Measurements from ENCODE around the gene HRH1.

HRH1 gene

GRCh38 chr3:11156026-11156410 is 1.7 kb downstream of the HRH1 start:
- Histone ChIP-seq H3K9ac (ENCODE audit: low read length) (no peak overlapping the region), H3K9me2 (ENCODE audit: low read depth, low read length) (no peaks in the 10 kb centered on the region), H3K27me3 (ENCODE audit: insufficient read depth, low read length) (no peaks in the 10 kb centered on the region), H3F3A (ENCODE audit: insufficient read depth, low read length) (no peaks in the 10 kb centered on the region), H3K27ac (ENCODE audit: low read depth, low read length, poor library complexity, severe bottlenecking) (no peak overlapping the region), H3K4me1 (ENCODE audit: insufficient read depth, low read length, severe bottlenecking) (no peaks in the 10 kb centered on the region), H3K4me2 (ENCODE audit: low read length) (no peak overlapping the region), H3K4me3 (ENCODE audit: low read depth, low read length, poor library complexity, severe bottlenecking) (no peak overlapping the region), H3K36me3 (ENCODE audit: insufficient read depth, low read length) (no peaks in the 10 kb centered on the region), H2AFZ (ENCODE audit: low read length) (no peak overlapping the region), H4K20me1 (ENCODE audit: insufficient read depth, low read length) (no peaks in the 10 kb centered on the region), H3K79me2 (ENCODE audit: insufficient read depth, low read length) (no peaks in the 10 kb centered on the region), H3K9me3 (ENCODE audit: low read length) (no peaks in the 10 kb centered on the region)
- no peak for TF ChIP-seq EZH2 (IDR thresholded peaks at IDR 0.05; ENCODE audit: borderline replicate concordance, low read length)
- TF ChIP-seq CTCF (IDR thresholded peaks at IDR 0.05; ENCODE audit: low read length), result no peak

DNA sequence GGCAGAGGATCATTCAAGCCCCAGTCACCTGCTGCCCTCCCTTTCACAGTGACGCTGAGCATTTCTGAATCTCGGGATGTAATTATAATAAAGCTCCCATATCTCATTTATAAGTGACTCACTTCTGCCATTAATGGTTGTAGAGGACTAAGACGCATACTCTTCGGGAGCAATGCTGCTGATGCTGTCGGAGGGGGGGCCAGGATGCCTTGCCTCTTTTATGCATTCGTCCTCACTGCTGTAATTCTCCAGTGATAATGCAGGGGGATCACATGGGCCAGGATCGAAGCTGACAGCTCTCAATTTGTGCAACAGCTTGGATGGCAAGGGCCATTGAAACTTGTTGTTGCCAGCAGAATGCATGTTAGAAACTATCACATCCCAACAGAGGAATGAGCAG is 3.1 kb downstream of the HRH1 start:
- H3F3A ChIP-seq (ENCODE audit: insufficient read depth, low read length), result no peaks in the 10 kb centered on the region
- no peaks in the 10 kb centered on the region for H3K9me3 ChIP-seq (ENCODE audit: low read length)
- no peaks in the 10 kb centered on the region for H3K9me2 ChIP-seq (ENCODE audit: low read depth, low read length)
- no peaks in the 10 kb centered on the region for H3K79me2 ChIP-seq (ENCODE audit: insufficient read depth, low read length)
- no peak overlapping the region for H3K4me3 ChIP-seq (ENCODE audit: low read depth, low read length, poor library complexity, severe bottlenecking)
- no peak overlapping the region for H3K9ac ChIP-seq (ENCODE audit: low read length)
- no peaks in the 10 kb centered on the region for H3K4me1 ChIP-seq (ENCODE audit: insufficient read depth, low read length, severe bottlenecking)
- no peak overlapping the region for H2AFZ ChIP-seq (ENCODE audit: low read length)
- 0 out of 2 replicates have a peak, but pooled peaks cover 6% of the 10 kb centered on the region for H3K27me3 ChIP-seq (ENCODE audit: insufficient read depth, low read length)
- H3K27ac ChIP-seq (ENCODE audit: low read depth, low read length, poor library complexity, severe bottlenecking), result no peak overlapping the region
- H3K36me3 ChIP-seq (ENCODE audit: insufficient read depth, low read length), result no peaks in the 10 kb centered on the region
- H4K20me1 ChIP-seq (ENCODE audit: insufficient read depth, low read length), result no peaks in the 10 kb centered on the region
- no peak for TF ChIP-seq EZH2 (IDR thresholded peaks at IDR 0.05; ENCODE audit: borderline replicate concordance, low read length)
- no peak for TF ChIP-seq CTCF (IDR thresholded peaks at IDR 0.05; ENCODE audit: low read length)
- H3K4me2 ChIP-seq (ENCODE audit: low read length), result no peak overlapping the region

DNA sequence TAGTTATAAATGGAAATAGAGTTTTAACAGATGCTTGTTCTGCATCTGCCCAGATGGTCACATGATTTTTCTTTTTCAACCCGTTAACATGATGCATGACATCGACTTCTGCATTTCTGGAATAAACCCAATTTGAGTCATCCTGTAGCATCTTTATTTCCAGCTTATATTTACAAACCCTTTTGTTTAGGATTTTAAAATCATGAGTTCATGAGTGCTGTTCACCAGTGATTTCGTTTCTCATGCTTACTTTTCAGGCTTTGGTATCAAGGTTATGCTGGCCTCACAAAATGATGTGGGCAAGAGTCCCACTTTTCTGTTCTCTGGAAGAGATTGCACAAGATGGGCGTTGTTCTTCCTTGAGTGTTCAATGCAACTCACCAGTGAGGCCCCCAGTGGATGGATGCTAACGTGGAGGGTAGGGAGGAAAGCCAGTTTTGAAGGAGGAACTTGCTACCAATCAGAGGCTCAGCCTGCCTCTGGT is 5.2 kb downstream of the HRH1 start:
- H3K4me2 ChIP-seq (ENCODE audit: low read length), result no peak overlapping the region
- TF ChIP-seq CTCF (IDR thresholded peaks at IDR 0.05; ENCODE audit: low read length), result no peak
- no peak for TF ChIP-seq EZH2 (IDR thresholded peaks at IDR 0.05; ENCODE audit: borderline replicate concordance, low read length)
- H3K27me3 ChIP-seq (ENCODE audit: insufficient read depth, low read length), result 0 out of 2 replicates have a peak, but pooled peaks cover 6% of the 10 kb centered on the region
- H2AFZ ChIP-seq (ENCODE audit: low read length), result no peak overlapping the region
- no peaks in the 10 kb centered on the region for H3K79me2 ChIP-seq (ENCODE audit: insufficient read depth, low read length)
- no peaks in the 10 kb centered on the region for H3K4me1 ChIP-seq (ENCODE audit: insufficient read depth, low read length, severe bottlenecking)
- H3K9me2 ChIP-seq (ENCODE audit: low read depth, low read length), result no peaks in the 10 kb centered on the region
- no peak overlapping the region for H3K9ac ChIP-seq (ENCODE audit: low read length)
- H3K27ac ChIP-seq (ENCODE audit: low read depth, low read length, poor library complexity, severe bottlenecking), result no peak overlapping the region
- no peaks in the 10 kb centered on the region for H3F3A ChIP-seq (ENCODE audit: insufficient read depth, low read length)
- H3K9me3 ChIP-seq (ENCODE audit: low read length), result no peaks in the 10 kb centered on the region
- no peaks in the 10 kb centered on the region for H3K36me3 ChIP-seq (ENCODE audit: insufficient read depth, low read length)
- H4K20me1 ChIP-seq (ENCODE audit: insufficient read depth, low read length), result no peaks in the 10 kb centered on the region
- H3K4me3 ChIP-seq (ENCODE audit: low read depth, low read length, poor library complexity, severe bottlenecking), result no peak overlapping the region
